ENCODE results near the gene NR6A1. TPM values are rescaled to one million over a fixed set of nuclear protein-coding genes. Genes with fewer than 3 reads are reported as not detected.

The NR6A1 gene
- total and polyA plus RNA-seq, 2 of the 8 experiments (the other 6 are each of a cell fraction or from before 2014, with no cell fraction given) = 93.2 to 237 TPM

DNA sequence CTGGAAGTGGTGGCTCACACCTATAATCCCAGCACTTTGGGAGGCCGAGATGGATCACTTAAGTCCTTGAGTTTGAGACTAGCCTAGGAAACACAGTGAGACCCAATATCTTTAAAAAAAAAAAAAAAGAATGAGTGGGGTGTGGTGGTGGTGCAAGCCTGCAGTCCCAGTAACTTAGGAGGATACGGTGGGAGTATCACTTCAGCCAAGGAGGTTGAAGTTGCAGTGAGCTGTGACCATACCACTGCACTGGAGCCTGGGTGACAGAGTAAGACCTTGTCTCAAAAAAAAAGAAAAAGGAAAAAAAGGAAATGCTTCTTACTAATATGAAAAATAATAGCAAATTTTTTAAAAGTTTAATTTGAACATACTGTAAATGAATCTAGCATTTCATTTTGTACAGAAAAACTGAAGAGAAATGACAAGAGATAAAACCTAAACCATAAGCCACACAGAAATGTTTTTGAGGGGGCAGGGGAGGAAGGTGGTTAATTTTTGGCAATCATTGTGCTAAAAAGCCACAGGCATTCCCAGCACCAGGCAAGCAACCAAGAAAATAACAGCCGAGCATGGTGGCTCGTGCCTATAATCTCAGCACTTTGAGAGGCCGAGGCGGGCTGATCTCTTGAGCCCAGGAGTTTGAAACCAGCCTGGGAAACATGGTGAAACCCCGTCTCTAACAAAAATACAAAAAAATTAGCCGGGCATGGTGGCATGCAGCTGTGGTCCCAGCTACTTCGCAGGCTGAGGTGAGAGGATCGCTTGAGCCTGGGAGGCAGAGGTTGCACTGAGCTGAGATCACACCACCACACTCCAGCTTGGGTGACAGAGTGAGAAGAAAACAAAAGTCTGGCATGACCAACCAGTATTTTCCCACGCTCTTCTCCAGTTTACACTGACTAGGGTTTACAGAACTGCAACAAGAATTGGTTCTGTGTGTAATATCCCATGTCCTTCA lies 149.5 kb downstream of the NR6A1 start:
- H3K4me2 ChIP-seq (ENCODE audit: insufficient read depth in 1 of 2, low read depth in 2 of 2, low read length in 2 of 2) = no peak overlapping the region
- TF ChIP-seq CHD2 (IDR thresholded peaks at IDR 0.05; ENCODE audit: low read length) (no peak), RAD21 (IDR thresholded peaks at IDR 0.05 in 1 of 2, conservative IDR thresholded peaks at IDR 0.05 in 1 of 2; ENCODE audit: low read depth in 2 of 2, low read length in 2 of 2) (no peak), RFX5 (IDR thresholded peaks at IDR 0.05; ENCODE audit: borderline replicate concordance, low read depth, low read length) (no peak), POLR2AphosphoS5 (IDR thresholded peaks at IDR 0.05; ENCODE audit: low read depth, low read length) (no peak), POLR2A (IDR thresholded peaks at IDR 0.05; ENCODE audit: control extremely low read depth in 1 of 2, low read depth in 2 of 2, low read length in 2 of 2) (no peak), CTBP2 (IDR thresholded peaks at IDR 0.05; ENCODE audit: borderline replicate concordance, insufficient read depth, insufficient read length, low read length) (no peak)
- TF ChIP-seq, protein P1, sequence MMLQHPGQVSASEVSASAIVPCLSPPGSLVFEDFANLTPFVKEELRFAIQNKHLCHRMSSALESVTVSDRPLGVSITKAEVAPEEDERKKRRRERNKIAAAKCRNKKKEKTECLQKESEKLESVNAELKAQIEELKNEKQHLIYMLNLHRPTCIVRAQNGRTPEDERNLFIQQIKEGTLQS (IDR thresholded peaks at IDR 0.05; ENCODE audit: insufficient read depth, low read depth, low read length) = no peak

More for the DNA sequence above, 149.5 kb downstream of the NR6A1 start:
- no peak for FAIRE-seq
- Histone ChIP-seq H3K27me3 (replicated peaks in 1 of 4; ENCODE audit: control insufficient read depth in 3 of 4, extremely low read depth in 1 of 4, insufficient read depth in 3 of 4, low read length in 3 of 4) (no peaks in the 10 kb centered on the region), H4K91ac (replicated peaks; ENCODE audit: insufficient read length, low read length) (no peak overlapping the region), H3K56ac (replicated peaks; ENCODE audit: insufficient read length, low read depth, low read length) (no peak overlapping the region), H4K5ac (ENCODE audit: insufficient read length, low read depth, low read length) (no peak overlapping the region), H2BK12ac (ENCODE audit: low read depth, low read length) (no peak overlapping the region), H3K18ac (ENCODE audit: extremely low read depth, low read length) (no peak overlapping the region; the same call in 1 of the 2 replicates), H4K8ac (ENCODE audit: extremely low read depth, insufficient read depth, low read length) (no peak overlapping the region), H3K4me1 (replicated peaks in 1 of 4; ENCODE audit: control insufficient read depth in 3 of 4, insufficient read depth in 4 of 4, low read length in 3 of 4) (peaks cover 0 to 8% (median 7%) of the 10 kb centered on the region in 4 experiments; a peak in 4 of 7 replicates), H3K4me3 (ENCODE audit: extremely low read depth in 1 of 4, insufficient read depth in 2 of 4, low read depth in 3 of 4, low read length in 4 of 4) (no peak overlapping the region), H3K27ac (ENCODE audit: low read depth, low read length) (no peak overlapping the region), H3K79me1 (ENCODE audit: low read depth, low read length) (no peaks in the 10 kb centered on the region; the same call in 1 of the 2 replicates), H2BK20ac (ENCODE audit: low read length) (no peak overlapping the region), H3K23me2 (ENCODE audit: low read depth, low read length) (no peaks in the 10 kb centered on the region), H2BK120ac (replicated peaks; ENCODE audit: low read depth, low read length) (no peak overlapping the region), H3K14ac (ENCODE audit: insufficient read length) (no peak overlapping the region), H3K9me3 (ENCODE audit: insufficient read depth in 2 of 2, low read depth in 1 of 2, low read length in 1 of 2) (no peaks in the 10 kb centered on the region), H2BK5ac (ENCODE audit: low read depth, low read length) (no peak overlapping the region), H3K23ac (ENCODE audit: insufficient read length) (no peak overlapping the region), H2AFZ (ENCODE audit: low read length) (no peak overlapping the region), H3K79me2 (ENCODE audit: control insufficient read depth in 1 of 2, insufficient read depth in 2 of 2, low read length in 2 of 2) (peaks cover 0 to 55% of the 10 kb centered on the region in 2 experiments; a peak in 2 of 4 replicates), H3K9ac (replicated peaks in 1 of 4; ENCODE audit: extremely low read depth in 1 of 4, low read depth in 3 of 4, low read length in 3 of 4) (no peak overlapping the region), H3K36me3 (ENCODE audit: control insufficient read depth in 2 of 4, insufficient read depth in 4 of 4, low read length in 3 of 4) (no peaks in the 10 kb centered on the region), H2BK15ac (ENCODE audit: low read length) (no peak overlapping the region), H4K20me1 (replicated peaks in 1 of 2; ENCODE audit: control insufficient read depth in 1 of 2, insufficient read depth in 2 of 2, low read length in 2 of 2) (no peaks in the 10 kb centered on the region), H3K4ac (replicated peaks; ENCODE audit: insufficient read length, low read depth, low read length) (no peak overlapping the region), H2AK5ac (ENCODE audit: low read depth, low read length) (no peak overlapping the region)
- POLR2A ChIA-PET (ENCODE audit: partially characterized antibody) = no interaction called here
- WGBS, 2 experiments (ENCODE audit: extremely low coverage in 1 of 2, insufficient coverage in 1 of 2, insufficient read length in 1 of 2, insufficient replicate concordance in 2 of 2, low coverage in 1 of 2, low lambda C conversion rate in 2 of 2, missing lambda C conversion rate in 1 of 2) = 88% methylated on average over 11 of the region's 11 CpGs; no CpG with 5 or more reads in 1 of the 2 experiments
- CTCF ChIA-PET (ENCODE audit: partially characterized antibody) = interaction anchor here (0.6 to 3.4 kb wide), 12 partner anchors 8 to 518 kb away, joined by 3 to 10 read pairs (median 4); no protein-coding TSS in a partner anchor
- DNase-seq (ENCODE audit: low read depth in 1 of 2, low spot score in 2 of 2) = no peak

Data from H1 (cell line).